HCT116 (cell line): ENCODE data around the gene HAND1. TPM values are rescaled to one million over a fixed set of nuclear protein-coding genes. Genes with fewer than 3 reads are reported as not detected.

ENCODE experiments used
- ATAC-seq: fragments of 200-7000 bp; cut with Tn5 transposase; 2 replicates; pipeline ENCODE4 v1.9.1; 2020; ENCODE audit warnings: mild to moderate bottlenecking, moderate library complexity
- BruUV-seq: library from RNA; stranded (reverse); fragments of 400-500 nt; replicated peaks from 2 replicates; lab custom pipeline; 2021; lab: Mats Ljungman, UMichigan
- CTCF ChIA-PET: fragments of 300-600 bp; sonication (Branson Sonifier 250); formaldehyde crosslinking; loops from one replicate; lab custom pipeline; 2021; ENCODE audit warnings: antibody characterized with exemption; lab: Charles Lee
- POLR2A ChIA-PET: fragments of 300-600, 350-600 bp; sonication (Branson Sonifier 250); formaldehyde crosslinking; loops from one replicate; lab custom pipeline; 2021; ENCODE audit warnings: antibody characterized with exemption; lab: Charles Lee
- RAD21 ChIA-PET, 2 experiments: fragments of 300-600 bp; sonication (Branson Sonifier 250); formaldehyde crosslinking; loops; one replicate each; lab custom pipeline; 2023; ENCODE audit warnings: low total read pairs in 2 of 2; ENCODE audit not compliant: uncharacterized antibody in 2 of 2, unreplicated experiment in 2 of 2, low non-redundant PET in 1 of 2; lab: Charles Lee
- DNase-seq: peaks from one replicate; pipeline ENCODE4 v3.0.0-alpha.2; 2010; ENCODE audit warnings: low read depth, low spot score
- H2AFZ ChIP-seq: fragments of 200-600 bp; shearing (Covaris generic), sonication (generic); 2 replicates; pipeline ENCODE4 v1.6.1; 2017; ENCODE audit warnings: low read depth, mixed run types, mixed read lengths, antibody characterized with exemption, low read length; ENCODE audit not compliant: poor library complexity, severe bottlenecking
- H3K27ac ChIP-seq: 2 replicates; pipeline ENCODE4 v1.5.1; 2012; ENCODE audit warnings: low read depth, low read length
- H3K27me3 ChIP-seq: fragments of 200-600 bp; sonication (generic); 2 replicates; pipeline ENCODE4 v1.6.1; 2016; ENCODE audit warnings: mixed run types, low read length, mixed read lengths; ENCODE audit not compliant: insufficient read depth
- H3K36me3 ChIP-seq, 2 experiments: fragments of 200-500 bp in 1 of 2; fragments of 200-600 bp in 1 of 2; sonication (Bioruptor generic) in 1 of 2; sonication (generic) in 1 of 2; 2 replicates each; pipeline versions ENCODE4 v1.5.1 to v1.6.1; 2014 to 2016; ENCODE audit warnings: low read length in 2 of 2, inconsistent platforms in 1 of 2, mixed read lengths in 1 of 2, mixed run types in 1 of 2; ENCODE audit not compliant: insufficient read depth in 2 of 2, control insufficient read depth in 1 of 2
- H3K4me1 ChIP-seq, 2 experiments: fragments of 200-600 bp in 1 of 2; sonication (generic) in 1 of 2; 2 replicates each; pipeline versions ENCODE4 v1.5.1 to v1.6.1; 2012 to 2017; ENCODE audit warnings: low read length in 2 of 2, inconsistent platforms in 1 of 2, mild to moderate bottlenecking in 1 of 2, mixed read lengths in 1 of 2, mixed run types in 1 of 2, moderate library complexity in 1 of 2; ENCODE audit not compliant: insufficient read depth in 2 of 2, control insufficient read depth in 1 of 2
- H3K4me2 ChIP-seq: fragments of 200-600 bp; sonication (generic); 2 replicates; pipeline ENCODE4 v1.6.1; 2017; ENCODE audit warnings: mixed run types, low read length, mixed read lengths
- H3K4me3 ChIP-seq, 2 experiments: fragments of 200-600 bp in 1 of 2; sonication (generic) in 1 of 2; replicated peaks in 1 of 2; 2 replicates each; pipeline ENCODE4 v1.5.1; 2011 to 2016; ENCODE audit warnings: low read length in 2 of 2, control low read depth in 1 of 2, low read depth in 1 of 2, mild to moderate bottlenecking in 1 of 2, mixed read lengths in 1 of 2, mixed run types in 1 of 2
- H3K79me2 ChIP-seq: fragments of 200-600 bp; sonication (generic); 2 replicates; pipeline ENCODE4 v1.6.1; 2017; ENCODE audit warnings: mild to moderate bottlenecking, mixed run types, low read length, moderate library complexity, mixed read lengths; ENCODE audit not compliant: insufficient read depth
- H3K9ac ChIP-seq: fragments of 200-600 bp; sonication (generic); 2 replicates; pipeline ENCODE4 v1.6.1; 2016; ENCODE audit warnings: low read length, mixed read lengths
- H3K9me2 ChIP-seq: fragments of 200-600 bp; sonication (generic), shearing (Covaris generic); 2 replicates; pipeline ENCODE4 v1.6.1; 2017; ENCODE audit warnings: mixed run types, mild to moderate bottlenecking, moderate library complexity; ENCODE audit not compliant: insufficient read depth
- H3K9me3 ChIP-seq, 2 experiments: fragments of 200-500 bp in 1 of 2; fragments of 200-600 bp in 1 of 2; sonication (Bioruptor generic) in 1 of 2; sonication (generic) in 1 of 2; 2 replicates each; pipeline ENCODE4 v1.6.1; 2014 to 2017; ENCODE audit warnings: low read length in 2 of 2, mixed read lengths in 2 of 2, inconsistent platforms in 1 of 2, low read depth in 1 of 2, mild to moderate bottlenecking in 1 of 2, mixed run types in 1 of 2, moderate library complexity in 1 of 2; ENCODE audit not compliant: control insufficient read depth in 1 of 2, insufficient read depth in 1 of 2
- H4K20me1 ChIP-seq: fragments of 200-600 bp; sonication (generic), shearing (Covaris generic); 2 replicates; pipeline ENCODE4 v1.6.1; 2017; ENCODE audit warnings: mixed run types, mild to moderate bottlenecking, moderate library complexity; ENCODE audit not compliant: insufficient read depth
- CBX3 ChIP-seq: IDR thresholded peaks from 2 replicates; pipeline ENCODE4 v1.6.1; 2012; ENCODE audit warnings: low read depth
- MAX ChIP-seq: IDR thresholded peaks from 2 replicates; pipeline ENCODE4 v1.6.1; 2012
- POLR2A ChIP-seq: IDR thresholded peaks from 2 replicates; pipeline ENCODE4 v1.7.0; 2011; ENCODE audit warnings: borderline replicate concordance; ENCODE audit not compliant: insufficient read depth, insufficient read length; ENCODE audit errors: extremely low read depth
- SP1 ChIP-seq: IDR thresholded peaks from 2 replicates; pipeline ENCODE4 v1.6.1; 2012; ENCODE audit warnings: low read depth
- YY1 ChIP-seq: IDR thresholded peaks from 2 replicates; pipeline ENCODE4 v1.6.1; 2011; ENCODE audit warnings: low read length, low read depth, moderate library complexity, mild to moderate bottlenecking; ENCODE audit not compliant: insufficient replicate concordance; ENCODE audit errors: extremely low read depth
- ZNF274 ChIP-seq: fragments of 200-500 bp; sonication (Bioruptor generic); IDR thresholded peaks from 2 replicates; pipeline ENCODE4 v1.6.1; 2014; ENCODE audit warnings: mild to moderate bottlenecking, low read depth, low read length, inconsistent platforms
- intact Hi-C: fragments of 100-400 bp; cut with micrococcal nuclease; formaldehyde crosslinking; loops from 2 replicates; pipeline ENCODE4 v1.10.0; 2022
- total RNA-seq: library from RNA; stranded (reverse); gene quantifications from one replicate; pipeline ENCODE4 v1.2.1, GENCODE V29; 2021; ENCODE audit not compliant: unreplicated experiment
- TF ChIP-seq, protein P1 (sequence below): IDR thresholded peaks from 2 replicates; pipeline ENCODE4 v1.6.1; 2011; ENCODE audit warnings: mild to moderate bottlenecking, low read length, moderate library complexity; ENCODE audit not compliant: insufficient replicate concordance; ENCODE audit errors: extremely low read depth
- TF ChIP-seq, protein P2 (sequence below): IDR thresholded peaks from 2 replicates; pipeline ENCODE4 v1.6.1; 2012; ENCODE audit warnings: low read depth

Gene HAND1
- total RNA-seq, 1 experiment from 2014 or later, result not detected

- no peaks in the 10 kb centered on the region for H3K9me3 ChIP-seq
- H3K27me3 ChIP-seq, result peaks cover 13% of the 10 kb centered on the region; the same call in 1 of the 2 replicates
- CTCF ChIA-PET, result no interaction called here
- intact Hi-C loops, result no loop called here
- BruUV-seq, result no TSS peak
- no peaks in the 10 kb centered on the region for H3K9me2 ChIP-seq
- H4K20me1 ChIP-seq, result no peaks in the 10 kb centered on the region
- no peaks in the 10 kb centered on the region for H3K79me2 ChIP-seq
- DNase-seq (no peak), ATAC-seq (peak; percentile 30)
- no peak overlapping the region for H3K27ac ChIP-seq
- no peaks in the 10 kb centered on the region for H3K36me3 ChIP-seq
- H3K9ac ChIP-seq, result no peak overlapping the region
- POLR2A ChIA-PET, result interaction anchor here (0.7 kb wide), 1 partner anchor 11 kb away, joined by 4 read pairs; no protein-coding TSS in a partner anchor
- RAD21 ChIA-PET, result no interaction called here
- no peak overlapping the region for H3K4me3 ChIP-seq
- no peak for TF ChIP-seq CBX3
- no peak for TF ChIP-seq SP1
- TF ChIP-seq YY1, result no peak
- TF ChIP-seq ZNF274, result no peak
- TF ChIP-seq, protein P1, sequence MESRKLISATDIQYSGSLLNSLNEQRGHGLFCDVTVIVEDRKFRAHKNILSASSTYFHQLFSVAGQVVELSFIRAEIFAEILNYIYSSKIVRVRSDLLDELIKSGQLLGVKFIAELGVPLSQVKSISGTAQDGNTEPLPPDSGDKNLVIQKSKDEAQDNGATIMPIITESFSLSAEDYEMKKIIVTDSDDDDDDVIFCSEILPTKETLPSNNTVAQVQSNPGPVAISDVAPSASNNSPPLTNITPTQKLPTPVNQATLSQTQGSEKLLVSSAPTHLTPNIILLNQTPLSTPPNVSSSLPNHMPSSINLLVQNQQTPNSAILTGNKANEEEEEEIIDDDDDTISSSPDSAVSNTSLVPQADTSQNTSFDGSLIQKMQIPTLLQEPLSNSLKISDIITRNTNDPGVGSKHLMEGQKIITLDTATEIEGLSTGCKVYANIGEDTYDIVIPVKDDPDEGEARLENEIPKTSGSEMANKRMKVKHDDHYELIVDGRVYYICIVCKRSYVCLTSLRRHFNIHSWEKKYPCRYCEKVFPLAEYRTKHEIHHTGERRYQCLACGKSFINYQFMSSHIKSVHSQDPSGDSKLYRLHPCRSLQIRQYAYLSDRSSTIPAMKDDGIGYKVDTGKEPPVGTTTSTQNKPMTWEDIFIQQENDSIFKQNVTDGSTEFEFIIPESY, result no peak
- no peak for TF ChIP-seq POLR2A
- TF ChIP-seq, protein P2, sequence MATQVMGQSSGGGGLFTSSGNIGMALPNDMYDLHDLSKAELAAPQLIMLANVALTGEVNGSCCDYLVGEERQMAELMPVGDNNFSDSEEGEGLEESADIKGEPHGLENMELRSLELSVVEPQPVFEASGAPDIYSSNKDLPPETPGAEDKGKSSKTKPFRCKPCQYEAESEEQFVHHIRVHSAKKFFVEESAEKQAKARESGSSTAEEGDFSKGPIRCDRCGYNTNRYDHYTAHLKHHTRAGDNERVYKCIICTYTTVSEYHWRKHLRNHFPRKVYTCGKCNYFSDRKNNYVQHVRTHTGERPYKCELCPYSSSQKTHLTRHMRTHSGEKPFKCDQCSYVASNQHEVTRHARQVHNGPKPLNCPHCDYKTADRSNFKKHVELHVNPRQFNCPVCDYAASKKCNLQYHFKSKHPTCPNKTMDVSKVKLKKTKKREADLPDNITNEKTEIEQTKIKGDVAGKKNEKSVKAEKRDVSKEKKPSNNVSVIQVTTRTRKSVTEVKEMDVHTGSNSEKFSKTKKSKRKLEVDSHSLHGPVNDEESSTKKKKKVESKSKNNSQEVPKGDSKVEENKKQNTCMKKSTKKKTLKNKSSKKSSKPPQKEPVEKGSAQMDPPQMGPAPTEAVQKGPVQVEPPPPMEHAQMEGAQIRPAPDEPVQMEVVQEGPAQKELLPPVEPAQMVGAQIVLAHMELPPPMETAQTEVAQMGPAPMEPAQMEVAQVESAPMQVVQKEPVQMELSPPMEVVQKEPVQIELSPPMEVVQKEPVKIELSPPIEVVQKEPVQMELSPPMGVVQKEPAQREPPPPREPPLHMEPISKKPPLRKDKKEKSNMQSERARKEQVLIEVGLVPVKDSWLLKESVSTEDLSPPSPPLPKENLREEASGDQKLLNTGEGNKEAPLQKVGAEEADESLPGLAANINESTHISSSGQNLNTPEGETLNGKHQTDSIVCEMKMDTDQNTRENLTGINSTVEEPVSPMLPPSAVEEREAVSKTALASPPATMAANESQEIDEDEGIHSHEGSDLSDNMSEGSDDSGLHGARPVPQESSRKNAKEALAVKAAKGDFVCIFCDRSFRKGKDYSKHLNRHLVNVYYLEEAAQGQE, result no peak
- no peak for TF ChIP-seq MAX
- H2AFZ ChIP-seq, result no peak overlapping the region
- H3K4me2 ChIP-seq, result no peak overlapping the region
- H3K4me1 ChIP-seq, result no peaks in the 10 kb centered on the region
Observed at GRCh38 chr5:154477382-154478223, 424 bp downstream of the HAND1 start.
